B cell (primary cell): Measurements from ENCODE around the gene SLC24A3.

Source experiments
- CTCF ChIP-seq: fragments of 200-600 bp; IDR thresholded peaks from one replicate; pipeline ENCODE4 v1.8.0; 2022; ENCODE audit warnings: antibody characterized with exemption, mild to moderate bottlenecking
- EZH2 ChIP-seq: IDR thresholded peaks from 2 replicates; pipeline ENCODE4 v1.6.1; 2012; ENCODE audit warnings: borderline replicate concordance, low read depth, mild to moderate bottlenecking, moderate library complexity, low read length; ENCODE audit not compliant: insufficient read depth, poor library complexity, severe bottlenecking

GRCh38 chr20:19384940-19385339 lies 172.5 kb downstream of the SLC24A3 start:
- TF ChIP-seq CTCF (no peak), EZH2 (no peak)
